Stimulated activated CD4-positive, alpha-beta T cell treated with anti-CD3 and anti-CD28 coated beads, Interleukin-15, amount 100 ng/mL, for 1 hour (primary cell): Measurements from ENCODE around the gene FBXW2.
"Not testable (repeated sequence)": the region's sequence is repeated elsewhere in the genome, so short reads cannot be mapped to it uniquely, and the experiment has no call there.

Experiments
- DNase-seq, 2 donors: peaks; one replicate each; pipeline ENCODE4 v3.0.0-alpha.2; 2020; ENCODE audit warnings: low read depth in 1 of 2, low spot score in 1 of 2

Gene FBXW2

GRCh38 chr9:120746366-120746765, 46.9 kb downstream of the FBXW2 start:
- DNase-seq, result not testable (repeated sequence)

- no peak for DNase-seq
Measured at GRCh38 chr9:120745278-120745677, 47.9 kb downstream of the FBXW2 start.

DNA sequence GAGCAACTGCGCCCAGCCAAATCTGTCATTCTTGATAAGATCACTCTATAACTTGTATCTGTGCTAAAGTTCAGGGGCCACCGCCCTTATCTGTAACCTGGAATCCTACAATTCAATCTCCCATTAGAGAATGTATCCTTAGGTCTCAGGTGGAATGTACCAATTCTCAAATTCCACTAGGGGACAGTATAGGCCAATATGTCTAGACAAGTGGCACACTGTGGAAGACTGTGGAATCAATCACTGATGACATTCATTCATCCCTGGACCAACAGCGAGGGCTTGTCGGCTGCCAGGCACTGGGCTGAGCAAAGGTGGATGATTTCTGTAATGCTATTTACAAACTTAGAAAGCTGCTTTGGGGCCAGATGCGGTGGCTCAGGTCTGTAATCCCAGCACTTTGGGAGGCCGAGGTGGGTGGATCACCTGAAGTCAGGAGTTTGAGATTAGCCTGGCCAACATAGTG, 50.2 kb downstream of the FBXW2 start:
- DNase-seq, result no peak

DNA sequence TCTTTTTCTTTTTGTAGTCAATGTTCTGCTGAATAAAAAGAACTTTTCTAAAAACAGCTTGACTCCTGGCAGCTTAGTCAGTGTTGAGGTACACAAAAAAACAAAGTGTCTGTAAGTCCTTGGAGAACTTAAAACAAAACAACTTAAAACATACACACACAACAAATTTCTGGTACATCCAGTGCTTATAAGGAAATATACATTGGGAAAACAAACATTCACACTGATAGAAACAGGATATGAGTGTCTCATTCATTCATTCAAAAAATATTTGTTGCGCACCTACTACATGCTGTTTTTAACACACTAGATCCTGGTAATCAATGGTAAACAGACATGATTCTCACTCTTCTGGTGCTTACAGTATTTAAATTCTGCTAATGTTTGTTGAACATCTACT, 51.5 kb downstream of the FBXW2 start:
- no peak for DNase-seq

DNA sequence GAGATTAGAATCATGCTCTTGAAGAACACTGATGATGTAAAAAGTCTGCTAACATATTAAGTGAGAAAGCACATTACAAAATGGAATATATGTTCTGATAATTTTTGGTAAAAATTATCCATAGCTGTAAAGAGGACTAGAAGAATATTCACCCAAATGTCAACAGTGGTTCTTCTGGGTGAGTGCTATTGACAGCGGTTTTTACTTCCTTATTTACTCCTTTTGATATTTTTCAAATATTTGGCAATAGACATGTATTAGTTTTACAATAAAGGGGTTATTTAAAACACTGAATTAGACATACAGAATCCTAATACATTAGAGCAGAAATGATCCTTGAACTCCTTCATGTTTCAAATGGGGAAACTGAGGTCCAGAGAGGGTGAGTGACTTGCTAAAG, 52.0 kb downstream of the FBXW2 start:
- no peak for DNase-seq

DNA sequence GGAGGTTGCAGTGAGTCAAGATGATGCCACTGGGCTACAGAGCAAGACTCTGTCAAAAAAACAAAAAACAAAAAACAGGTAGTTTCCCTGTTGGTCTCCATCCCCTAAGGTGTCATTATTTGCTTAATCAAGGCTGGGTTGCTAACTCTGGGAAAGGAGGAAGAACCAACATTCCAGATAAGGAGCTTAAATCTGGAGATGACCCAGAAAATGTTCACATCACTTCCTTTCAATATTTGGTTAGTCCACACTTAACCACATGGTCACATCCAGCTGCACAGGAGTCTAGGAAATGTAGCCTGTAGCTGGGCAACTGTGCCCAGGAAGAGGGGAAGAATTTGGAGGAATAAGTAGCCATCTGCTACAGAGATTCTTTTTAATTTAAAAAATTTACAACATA, 53.1 kb downstream of the FBXW2 start:
- DNase-seq, result no peak

- no peak for DNase-seq
Measured at GRCh38 chr9:120737416-120738165, 55.6 kb downstream of the FBXW2 start.

DNA sequence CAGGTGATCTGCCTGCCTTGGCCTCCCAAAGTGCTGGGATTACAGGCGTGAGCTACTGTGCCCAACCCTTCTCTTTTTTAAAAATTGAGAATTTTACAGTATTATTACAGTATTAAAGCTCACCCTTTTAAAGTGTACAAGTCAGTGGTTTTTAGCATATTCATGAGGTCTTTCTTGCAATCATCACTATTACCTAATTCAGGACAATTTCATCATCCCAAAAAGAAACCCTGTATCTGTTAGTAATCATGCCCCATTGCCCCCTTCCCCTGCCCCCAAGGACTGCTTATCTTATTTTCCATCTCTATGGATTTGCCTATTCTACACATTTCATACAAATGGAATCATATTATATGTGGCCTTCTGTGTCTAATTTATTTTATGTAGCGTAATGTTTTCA, 56.3 kb downstream of the FBXW2 start:
- no peak for DNase-seq

- DNase-seq, result no peak
Measured at GRCh38 chr9:120735415-120736126, 57.6 kb downstream of the FBXW2 start.

DNA sequence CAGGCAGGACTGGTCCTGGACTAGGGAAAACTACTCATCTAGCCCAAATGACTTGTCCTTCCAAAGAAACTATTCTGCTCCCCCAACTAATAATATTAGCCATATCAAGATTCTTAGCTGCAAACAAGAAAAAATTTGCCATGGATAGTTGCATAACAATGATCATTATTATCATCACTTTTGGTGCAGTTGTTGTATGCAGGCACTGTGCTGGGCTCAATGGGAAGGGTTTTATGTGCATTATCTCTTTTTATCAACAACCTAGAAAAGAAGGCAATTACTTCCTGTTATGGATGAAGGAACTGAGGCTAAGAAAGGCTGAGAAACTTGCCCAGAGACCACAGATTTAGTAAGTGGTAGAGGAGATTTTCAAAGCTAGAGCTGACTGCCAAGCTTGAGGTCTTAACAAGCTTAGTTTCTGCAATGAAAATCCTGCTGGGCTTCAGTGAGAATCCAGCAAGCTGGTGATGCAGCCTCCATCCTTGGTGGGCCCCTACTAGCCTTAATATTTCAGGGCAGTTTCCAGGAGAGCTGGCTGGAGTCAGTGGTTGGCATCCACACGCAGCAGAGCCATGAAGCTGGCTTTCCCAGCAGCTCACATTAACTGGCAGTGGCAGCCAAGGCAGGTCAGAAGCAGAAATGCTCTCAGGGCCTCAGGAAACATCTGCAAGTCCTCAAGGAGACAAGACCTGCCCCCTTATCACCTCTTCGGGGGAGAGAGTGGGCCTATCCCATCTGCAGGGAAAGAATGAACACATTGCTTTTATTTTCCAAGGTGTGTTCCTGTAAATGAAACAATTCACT, 58.4 kb downstream of the FBXW2 start:
- DNase-seq, result no peak

DNA sequence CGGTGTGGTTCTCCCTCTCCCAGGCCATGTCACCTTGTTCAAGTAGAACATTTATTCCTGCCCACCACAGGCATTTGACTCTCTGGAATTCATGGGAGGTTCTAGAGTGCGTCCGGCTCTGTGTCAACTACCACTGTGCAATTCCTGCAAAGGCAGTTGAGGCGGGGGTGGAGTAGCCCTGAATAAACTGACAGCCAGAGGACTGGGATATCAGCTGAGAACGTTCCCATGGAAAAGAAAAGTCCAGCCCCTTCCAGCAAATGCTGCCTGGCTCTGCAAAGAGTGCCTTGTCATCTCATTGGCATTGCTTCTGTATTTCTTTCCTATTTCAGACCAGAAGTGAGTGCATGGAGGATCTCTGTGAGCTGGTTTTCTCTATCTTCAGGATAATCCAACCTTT, 60.0 kb downstream of the FBXW2 start:
- DNase-seq, result no peak

- no peak for DNase-seq
Measured at GRCh38 chr9:120730654-120731514, 62.3 kb downstream of the FBXW2 start.

- DNase-seq, result no peak
Measured at GRCh38 chr9:120729791-120730241, 63.4 kb downstream of the FBXW2 start.

DNA sequence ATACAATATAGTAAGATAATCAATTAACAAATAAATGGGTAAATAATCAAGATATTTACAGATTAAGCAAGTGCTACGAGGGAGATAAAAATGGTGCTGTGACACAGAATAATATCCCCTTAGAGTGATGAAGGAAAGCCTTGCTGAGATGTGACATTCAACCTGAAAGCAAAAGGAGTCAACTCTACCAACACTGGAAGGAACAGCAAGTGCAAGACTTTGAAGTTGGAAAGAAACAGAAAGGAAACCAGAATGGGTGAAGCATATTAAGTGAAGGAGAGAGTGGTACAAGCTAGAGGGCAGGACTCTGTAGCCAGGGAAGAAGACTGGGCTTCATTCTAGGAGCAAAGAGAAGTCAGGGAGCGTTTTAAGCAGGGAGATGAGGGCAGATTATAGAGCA, 66.7 kb downstream of the FBXW2 start:
- no peak for DNase-seq

GRCh38 chr9:120725907-120726306, 67.3 kb downstream of the FBXW2 start:
- DNase-seq, result no peak

- DNase-seq, result no peak
Measured at GRCh38 chr9:120724757-120725400, 68.3 kb downstream of the FBXW2 start.

DNA sequence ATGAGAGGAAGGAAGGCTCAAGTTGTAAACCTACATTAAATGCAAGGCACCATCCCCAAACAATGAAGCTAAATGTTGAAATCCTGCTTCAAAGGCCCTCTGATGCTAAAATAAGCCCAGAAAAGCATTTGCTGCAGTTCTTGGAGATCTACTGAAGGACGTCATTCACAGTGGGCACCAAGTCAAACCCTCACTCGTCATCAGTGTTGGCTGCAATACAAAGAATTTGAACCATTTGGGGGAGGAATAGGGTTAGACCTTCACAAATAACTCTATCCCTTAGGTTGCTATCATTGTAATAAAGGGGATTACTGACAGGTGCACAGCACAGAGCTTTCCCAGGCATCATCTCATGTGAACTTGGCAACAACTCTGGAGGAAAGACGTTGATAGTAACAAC, 69.7 kb downstream of the FBXW2 start:
- no peak for DNase-seq

GRCh38 chr9:120720404-120720803, 72.8 kb downstream of the FBXW2 start:
- DNase-seq, result no peak

- DNase-seq, result no peak
Measured at GRCh38 chr9:120718316-120718715, 74.9 kb downstream of the FBXW2 start.

GRCh38 chr9:120717176-120717575, 76.0 kb downstream of the FBXW2 start:
- DNase-seq, result no peak
